ENCODE data around the gene CTNNA3.

GRCh38 chr10:66284621-66285020, 1411.4 kb downstream of the CTNNA3 start:
- no peak for TF ChIP-seq EZH2 (IDR thresholded peaks at IDR 0.05; ENCODE audit: borderline replicate concordance, low read length)
- TF ChIP-seq, protein P1, sequence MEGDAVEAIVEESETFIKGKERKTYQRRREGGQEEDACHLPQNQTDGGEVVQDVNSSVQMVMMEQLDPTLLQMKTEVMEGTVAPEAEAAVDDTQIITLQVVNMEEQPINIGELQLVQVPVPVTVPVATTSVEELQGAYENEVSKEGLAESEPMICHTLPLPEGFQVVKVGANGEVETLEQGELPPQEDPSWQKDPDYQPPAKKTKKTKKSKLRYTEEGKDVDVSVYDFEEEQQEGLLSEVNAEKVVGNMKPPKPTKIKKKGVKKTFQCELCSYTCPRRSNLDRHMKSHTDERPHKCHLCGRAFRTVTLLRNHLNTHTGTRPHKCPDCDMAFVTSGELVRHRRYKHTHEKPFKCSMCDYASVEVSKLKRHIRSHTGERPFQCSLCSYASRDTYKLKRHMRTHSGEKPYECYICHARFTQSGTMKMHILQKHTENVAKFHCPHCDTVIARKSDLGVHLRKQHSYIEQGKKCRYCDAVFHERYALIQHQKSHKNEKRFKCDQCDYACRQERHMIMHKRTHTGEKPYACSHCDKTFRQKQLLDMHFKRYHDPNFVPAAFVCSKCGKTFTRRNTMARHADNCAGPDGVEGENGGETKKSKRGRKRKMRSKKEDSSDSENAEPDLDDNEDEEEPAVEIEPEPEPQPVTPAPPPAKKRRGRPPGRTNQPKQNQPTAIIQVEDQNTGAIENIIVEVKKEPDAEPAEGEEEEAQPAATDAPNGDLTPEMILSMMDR (conservative IDR thresholded peaks at IDR 0.05 in 1 of 2, IDR thresholded peaks at IDR 0.05 in 1 of 2; ENCODE audit: extremely low read depth in 1 of 2, insufficient read depth in 1 of 2, low read depth in 1 of 2, low read length in 2 of 2): no peak

Data from mammary epithelial cell (primary cell).